ENCODE measurements around the gene PDZD8.

The PDZD8 gene, protein sequence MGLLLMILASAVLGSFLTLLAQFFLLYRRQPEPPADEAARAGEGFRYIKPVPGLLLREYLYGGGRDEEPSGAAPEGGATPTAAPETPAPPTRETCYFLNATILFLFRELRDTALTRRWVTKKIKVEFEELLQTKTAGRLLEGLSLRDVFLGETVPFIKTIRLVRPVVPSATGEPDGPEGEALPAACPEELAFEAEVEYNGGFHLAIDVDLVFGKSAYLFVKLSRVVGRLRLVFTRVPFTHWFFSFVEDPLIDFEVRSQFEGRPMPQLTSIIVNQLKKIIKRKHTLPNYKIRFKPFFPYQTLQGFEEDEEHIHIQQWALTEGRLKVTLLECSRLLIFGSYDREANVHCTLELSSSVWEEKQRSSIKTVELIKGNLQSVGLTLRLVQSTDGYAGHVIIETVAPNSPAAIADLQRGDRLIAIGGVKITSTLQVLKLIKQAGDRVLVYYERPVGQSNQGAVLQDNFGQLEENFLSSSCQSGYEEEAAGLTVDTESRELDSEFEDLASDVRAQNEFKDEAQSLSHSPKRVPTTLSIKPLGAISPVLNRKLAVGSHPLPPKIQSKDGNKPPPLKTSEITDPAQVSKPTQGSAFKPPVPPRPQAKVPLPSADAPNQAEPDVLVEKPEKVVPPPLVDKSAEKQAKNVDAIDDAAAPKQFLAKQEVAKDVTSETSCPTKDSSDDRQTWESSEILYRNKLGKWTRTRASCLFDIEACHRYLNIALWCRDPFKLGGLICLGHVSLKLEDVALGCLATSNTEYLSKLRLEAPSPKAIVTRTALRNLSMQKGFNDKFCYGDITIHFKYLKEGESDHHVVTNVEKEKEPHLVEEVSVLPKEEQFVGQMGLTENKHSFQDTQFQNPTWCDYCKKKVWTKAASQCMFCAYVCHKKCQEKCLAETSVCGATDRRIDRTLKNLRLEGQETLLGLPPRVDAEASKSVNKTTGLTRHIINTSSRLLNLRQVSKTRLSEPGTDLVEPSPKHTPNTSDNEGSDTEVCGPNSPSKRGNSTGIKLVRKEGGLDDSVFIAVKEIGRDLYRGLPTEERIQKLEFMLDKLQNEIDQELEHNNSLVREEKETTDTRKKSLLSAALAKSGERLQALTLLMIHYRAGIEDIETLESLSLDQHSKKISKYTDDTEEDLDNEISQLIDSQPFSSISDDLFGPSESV

DNA sequence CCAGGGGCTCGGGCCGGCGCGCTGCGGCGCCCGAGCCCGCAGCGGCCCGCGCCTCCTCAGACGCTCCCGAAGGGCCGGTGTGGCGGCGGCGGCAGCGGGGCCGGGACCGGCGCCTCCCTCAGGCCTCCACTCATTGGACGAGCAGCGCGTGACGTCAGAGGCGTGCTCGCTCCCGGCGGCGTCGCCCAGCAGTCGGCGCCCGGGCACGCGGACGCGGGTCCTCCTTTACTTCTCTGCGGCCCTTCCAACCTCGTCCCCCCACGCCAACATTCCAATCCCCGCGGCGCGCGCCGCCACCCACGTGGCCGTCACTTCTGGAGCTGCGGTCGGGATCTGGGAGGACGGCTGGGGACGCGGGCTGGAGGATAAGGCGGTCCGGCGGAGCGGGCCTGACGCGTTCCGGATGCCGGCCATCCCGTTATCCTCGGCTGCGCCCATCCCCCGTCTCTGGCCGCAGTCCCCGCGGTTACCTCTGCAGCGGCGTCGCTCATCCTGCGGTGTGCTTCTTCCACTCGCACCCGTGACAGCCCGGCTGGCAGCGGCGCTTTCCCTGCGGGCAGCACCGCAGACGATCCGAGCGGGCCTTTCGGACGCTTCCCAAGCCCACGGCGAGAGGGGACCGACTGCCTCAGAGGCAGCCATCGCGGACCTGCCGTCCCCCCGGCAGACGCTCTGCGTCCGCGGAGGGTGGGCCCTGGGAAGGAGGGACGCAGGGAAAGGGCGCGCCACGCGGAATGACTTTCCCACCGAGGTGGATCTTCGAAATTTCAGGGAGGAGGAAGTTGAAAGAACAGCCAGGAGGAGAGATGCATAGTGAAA is at the start of gene PDZD8:
Gene PDZD8, minus strand, starts transcription at position 81 of the 819 bp plus-strand sequence. CDS start 213 bp downstream, outside the sequence.
- FAIRE-seq = no peak

DNA sequence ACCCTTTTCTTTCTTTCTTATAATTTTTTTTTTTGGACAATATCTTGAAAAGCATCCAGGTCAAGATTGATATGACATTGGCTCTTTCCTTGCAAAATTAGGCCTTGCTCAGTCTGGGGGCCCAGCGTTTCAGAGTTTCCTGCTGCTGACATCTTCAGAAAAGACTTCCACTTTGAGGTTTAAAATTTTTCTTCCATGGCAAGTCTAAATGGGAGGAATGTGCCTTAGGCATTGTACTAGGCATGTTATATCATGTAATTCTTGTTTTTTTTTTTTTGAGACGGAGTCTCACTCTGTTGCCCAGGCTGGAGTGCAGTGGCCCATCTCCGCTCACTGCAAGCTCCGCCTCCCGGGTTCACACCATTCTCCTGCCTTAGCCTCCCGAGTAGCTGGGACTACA is 48.9 kb upstream of the PDZD8 start:
- no peak for FAIRE-seq

DNA sequence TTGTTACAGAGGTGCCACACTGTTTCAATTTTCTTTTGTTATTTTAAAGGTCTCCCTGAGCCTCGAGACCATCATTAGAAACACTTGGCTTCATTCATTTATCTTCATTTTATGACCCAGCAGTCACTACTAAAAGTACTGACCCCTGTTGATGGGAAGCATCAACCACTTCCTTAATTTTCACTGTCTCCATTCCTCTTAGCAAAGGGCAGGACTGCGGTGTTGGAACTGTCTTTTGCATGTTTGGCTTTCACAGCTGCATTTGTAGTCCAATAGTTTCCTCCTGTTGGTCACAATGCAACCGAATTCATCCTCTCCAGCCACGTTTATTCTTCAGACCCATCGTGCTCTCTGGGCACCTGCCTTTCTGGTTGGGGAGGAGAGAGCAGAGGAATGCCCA is 46.7 kb upstream of the PDZD8 start:
- FAIRE-seq = no peak

DNA sequence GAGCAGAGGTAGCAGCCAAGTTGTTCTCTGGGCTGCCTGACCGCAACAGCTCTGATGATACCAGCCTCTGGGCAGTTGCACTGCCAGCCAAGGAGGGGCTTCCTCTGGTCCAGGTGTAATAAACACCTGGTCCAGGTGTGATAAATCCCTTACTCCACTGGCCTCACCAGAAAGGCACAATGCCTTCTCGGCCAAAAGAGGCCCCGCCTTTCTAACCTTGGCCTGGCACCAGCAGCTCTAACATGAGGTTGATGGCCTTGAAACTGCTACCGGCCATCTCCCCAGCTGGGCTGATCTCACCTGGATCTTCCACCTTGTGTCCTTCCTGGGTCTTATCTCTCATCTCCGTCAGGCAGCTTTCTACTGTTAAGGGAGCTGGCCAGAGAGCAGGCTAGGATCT is 45.5 kb upstream of the PDZD8 start:
- no peak for FAIRE-seq

DNA sequence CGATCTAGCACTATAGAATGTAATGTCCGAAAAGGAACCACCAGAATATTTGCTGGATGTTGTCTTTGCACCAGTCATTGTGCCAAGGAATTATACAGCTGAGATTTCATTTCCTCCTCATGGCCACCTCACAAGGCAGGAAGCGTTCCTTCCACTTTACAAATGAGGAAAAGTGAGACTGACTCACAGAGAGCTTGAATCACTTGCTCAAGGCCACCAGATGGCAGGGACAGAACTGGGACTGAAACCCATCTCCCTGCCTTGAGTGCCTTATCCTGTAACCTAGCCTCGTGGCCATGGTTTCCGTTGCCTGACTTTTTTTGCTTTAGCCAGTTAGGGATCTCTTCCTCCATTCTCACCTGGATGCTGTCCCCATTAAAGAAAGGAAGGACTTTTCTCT is 44.7 kb upstream of the PDZD8 start:
- FAIRE-seq = no peak

DNA sequence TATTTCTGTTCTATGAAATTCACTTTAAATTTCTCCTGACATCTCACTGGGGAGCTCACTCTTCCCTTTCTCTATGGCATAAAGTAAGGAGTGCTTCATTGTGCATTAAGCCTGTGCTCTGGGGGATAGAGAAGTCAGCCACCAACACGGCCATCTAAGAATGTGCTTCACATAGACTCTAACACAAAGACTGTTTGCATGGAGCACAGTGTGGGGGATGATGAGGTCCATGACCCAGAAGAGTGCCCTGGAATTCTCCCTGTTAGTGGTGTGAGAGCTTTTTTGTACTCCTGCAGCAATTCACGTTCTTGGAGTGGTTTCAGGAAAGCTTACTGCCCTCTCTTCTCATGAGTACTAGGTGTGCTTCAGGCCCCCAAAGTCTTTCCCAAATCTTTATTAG is 43.9 kb upstream of the PDZD8 start:
- no peak for FAIRE-seq

DNA sequence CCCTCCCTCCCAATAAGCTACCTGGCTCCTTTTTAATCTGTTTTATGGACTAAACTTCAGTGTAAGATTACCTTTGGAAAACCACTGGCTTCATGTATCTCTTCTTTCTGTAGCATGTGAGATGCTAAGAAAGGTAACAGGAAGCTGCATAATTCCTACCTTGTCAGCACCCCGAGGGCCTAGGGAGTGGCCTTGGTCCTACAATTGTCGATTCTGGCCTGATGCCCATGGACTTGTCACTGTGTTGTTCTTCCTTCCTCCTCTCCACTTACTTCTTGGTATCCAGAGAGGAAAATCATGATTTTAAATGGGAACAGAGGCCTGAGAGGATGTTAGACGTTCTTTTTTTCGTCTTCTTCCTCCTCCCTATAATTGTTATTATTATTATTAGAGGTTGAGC is 42.9 kb upstream of the PDZD8 start:
- FAIRE-seq = no peak

DNA sequence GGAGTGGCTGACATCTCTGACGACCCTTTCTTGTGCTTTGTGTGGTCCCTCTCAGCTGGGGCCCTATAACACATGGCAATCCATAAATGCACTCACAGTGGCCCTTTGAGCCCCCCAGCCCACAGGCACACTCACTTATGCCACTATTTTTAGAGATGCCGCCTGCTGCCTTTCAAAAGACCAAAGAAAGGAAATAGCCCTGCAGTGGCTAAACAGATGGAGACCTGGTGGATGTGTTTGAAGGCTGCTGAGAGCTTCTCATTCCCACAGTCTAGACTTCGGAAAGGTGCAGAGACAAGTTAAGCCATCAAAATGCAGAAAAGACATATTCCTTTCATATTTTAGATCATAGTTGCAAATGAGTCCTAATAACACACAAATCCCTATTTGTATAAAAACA is 42.0 kb upstream of the PDZD8 start:
- FAIRE-seq = no peak

DNA sequence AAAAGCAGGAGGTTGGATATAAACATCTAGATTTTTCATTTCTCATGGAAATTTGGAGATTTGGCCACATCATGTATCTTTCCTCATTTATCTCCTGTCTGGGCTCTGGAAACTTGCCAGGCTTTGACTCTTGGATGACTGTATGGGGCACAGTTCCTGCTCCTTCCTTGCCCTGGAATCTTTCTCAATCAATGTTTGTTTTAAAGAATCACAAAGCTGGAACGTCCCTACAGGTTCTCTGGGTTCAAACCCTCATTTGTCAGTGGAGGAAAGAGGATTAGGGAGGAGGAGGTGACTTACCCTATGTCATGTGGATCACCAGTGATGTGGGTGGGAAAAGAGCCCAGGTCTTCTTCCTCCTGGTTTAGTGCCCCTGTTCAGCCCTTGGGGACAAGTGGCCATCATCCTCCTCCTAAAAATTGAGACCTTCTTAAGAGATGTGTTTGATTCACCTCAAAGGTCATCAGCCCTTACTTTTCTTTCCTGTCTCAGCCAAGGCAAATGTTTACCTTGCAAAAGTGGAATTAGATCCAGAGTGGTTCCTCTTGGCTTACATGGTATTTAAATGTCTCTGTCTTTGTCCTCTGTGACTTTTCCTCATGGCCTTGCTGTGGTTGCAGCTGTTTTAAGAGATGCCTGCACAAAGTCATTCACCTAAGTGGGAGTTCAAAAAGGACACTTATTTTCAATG is 38.8 kb upstream of the PDZD8 start:
- FAIRE-seq = no peak

DNA sequence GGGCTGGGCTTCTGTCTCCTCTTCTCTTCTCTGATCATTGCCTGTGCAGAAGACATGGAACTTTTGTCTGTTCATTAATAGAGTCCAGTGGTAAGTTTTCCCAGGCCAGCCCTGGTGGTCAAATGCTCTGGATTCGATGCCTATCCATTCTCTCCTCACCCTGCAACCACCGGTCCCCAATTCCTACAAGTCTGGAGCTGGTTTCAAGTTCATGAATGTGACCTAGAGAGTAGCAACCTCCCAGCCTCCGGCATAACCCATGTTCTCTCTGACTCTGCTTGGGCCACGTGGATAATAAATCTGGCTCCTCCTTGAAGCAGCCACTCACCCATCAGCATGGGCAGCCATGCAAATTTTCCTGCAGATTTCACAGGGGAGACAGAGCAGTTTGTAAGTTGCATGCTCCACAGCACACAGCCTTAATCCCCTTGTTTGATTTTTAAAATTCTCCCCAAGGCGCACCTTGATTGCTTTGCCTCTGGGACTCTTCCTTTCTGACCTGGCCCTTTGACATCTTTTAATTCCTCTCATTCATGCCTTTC is 37.3 kb upstream of the PDZD8 start:
- FAIRE-seq = no peak

DNA sequence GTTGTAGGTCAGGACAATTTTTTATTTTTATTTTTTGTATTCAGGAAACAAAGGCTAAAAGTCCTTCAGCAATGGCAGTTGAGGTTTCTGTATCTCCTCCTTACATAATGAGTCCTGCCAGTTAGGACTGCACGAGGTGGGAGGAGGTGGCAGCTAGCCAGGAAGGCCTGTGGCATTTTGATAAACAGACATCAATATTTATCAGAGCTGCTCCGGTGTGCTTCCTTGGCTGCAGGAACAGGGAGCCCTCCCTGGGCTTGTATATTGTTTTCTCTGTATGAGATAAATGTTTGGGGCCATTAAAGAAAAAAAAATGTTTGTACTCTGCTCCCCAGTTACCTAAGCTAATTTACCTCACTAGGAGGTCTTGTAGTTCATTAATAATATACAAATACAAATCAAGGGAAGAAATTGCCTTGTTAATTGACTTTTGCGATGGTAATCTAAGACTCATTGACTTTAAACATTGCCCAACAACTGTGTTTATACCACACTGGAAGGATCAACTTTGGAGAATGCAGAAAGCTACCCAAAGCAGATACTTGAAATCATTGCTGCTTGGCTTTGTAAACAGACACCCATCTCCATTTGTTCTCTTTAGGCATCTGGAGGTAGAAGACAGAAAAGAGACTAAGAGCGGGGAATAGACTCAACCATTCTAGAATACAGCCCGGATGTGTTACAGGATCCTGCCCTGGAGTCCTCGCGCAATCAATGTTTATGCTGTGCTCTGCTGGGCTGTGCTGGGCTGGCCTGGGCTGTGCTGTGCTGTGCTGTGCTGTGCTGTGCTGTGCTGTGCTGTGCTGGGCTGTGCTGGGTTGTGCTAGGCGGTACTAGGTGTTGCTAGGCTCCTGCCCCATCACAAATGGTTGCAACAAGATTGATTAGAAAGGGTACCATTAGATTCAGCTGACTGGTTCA is 36.5 kb upstream of the PDZD8 start:
- FAIRE-seq = no peak

DNA sequence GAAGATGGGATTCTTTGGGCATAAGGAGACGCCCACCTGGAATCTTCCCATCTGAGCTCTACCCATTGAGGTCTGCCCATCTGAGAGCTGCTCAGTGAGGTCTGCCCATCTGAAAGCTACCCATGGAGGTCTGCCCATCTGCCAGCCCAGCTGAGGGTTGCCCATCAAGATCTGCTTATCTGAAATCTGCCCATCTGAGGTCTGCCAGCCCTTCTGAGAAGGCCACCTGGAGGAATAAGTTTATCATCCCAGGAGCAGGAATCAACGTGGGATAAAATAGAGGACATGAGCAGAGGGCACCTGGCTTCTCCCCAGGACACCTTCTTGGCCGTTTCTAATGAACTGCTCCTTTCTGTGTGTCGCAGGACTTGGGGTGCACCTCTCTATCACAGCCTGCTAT is 35.3 kb upstream of the PDZD8 start:
- no peak for FAIRE-seq

DNA sequence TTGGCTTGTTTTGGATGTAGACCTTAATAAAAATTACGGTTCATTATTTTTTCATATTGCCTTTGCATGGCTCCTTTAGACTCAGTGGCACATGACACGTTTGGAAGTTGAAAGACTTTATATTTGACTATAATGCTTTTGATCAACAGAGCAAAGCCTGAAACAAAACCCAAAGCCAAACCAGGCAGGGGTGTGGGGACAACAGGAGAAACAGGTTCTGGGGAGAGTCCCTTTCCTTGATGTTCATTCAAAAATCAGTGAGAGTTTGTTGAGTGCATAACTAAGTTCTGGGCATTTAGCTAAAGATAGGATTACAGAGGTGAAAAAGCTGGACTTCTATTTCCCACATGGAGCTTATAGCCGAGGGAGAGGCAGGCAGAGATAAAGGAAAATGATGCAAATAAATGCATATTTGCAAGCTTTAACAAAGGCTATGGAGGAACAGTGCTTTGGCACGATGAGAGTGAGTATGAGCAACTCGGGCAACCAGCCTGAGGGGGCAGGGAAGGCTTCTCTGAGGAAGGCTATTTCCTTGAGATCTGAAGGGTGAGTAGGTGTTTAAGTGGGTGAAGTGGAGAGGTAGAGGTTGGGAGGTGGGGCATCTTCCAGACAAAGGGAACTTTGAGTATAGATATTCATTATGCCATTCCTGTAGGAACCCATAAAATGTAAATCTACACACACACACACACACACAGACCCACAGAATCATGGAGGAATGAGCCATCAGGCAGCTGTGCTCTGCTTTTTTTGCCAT is 34.5 kb upstream of the PDZD8 start:
- FAIRE-seq = no peak

DNA sequence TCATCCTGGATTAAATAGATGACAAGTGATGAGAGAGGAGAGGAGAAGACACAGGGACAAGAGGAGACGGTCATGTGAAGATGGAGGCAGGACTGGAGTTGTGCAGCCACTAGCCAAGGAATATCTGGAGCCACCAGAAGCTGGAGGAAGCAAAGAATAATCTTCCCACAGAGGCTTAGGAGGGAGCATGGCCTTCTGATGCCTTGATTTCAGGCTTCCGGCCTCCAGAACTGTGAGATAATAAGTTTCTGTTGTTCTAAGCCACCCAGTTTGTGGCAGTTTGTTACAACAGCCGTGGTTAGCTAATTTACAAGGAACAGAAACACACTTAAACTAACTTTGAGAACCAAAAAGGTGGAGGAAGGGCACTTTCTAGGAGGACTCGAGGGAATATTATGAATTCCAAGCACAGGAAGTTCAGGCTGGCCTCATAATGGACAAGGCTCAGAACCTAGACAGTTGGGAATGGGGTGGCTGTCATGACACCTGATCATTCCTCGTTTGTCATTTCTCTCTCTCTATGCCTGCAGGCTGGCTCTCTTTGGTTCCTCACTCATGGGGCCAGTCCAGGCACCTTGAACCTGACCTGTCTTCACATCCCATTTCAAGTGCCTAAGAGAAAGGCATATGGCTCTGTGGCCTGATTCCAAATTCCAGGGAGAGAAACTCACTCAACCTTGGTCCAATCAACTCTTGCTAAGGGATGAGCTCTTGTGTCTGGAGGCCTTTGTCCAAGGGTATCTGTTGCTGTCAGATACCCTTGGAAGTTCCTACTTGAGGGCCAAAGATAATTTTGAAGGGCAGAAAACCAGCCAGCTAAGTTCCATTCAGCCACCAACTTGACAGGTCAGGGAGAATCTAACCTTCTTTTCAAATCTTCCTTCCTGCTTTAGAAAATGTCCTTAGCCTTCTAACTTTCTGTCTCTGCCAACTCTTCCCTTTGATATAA is 33.5 kb upstream of the PDZD8 start:
- no peak for FAIRE-seq

DNA sequence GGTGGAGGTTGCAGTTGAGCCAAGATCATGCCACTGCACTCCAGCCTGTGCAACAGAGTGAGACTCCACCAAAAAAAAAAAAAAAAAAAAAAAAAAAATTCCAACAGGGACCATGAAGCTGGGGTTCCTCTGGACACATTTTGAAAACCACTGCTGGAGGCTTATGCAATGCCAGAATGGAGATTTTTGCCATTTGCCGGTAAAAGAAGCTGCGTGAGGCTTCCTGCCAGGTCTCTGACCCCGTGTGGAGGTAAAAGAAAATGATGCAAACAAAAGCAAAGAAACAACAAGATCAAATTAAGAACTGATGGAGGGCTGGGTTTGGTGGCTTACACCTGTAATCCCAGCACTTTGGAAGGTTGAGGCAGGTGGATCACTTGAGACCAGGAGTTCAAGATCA is 30.5 kb upstream of the PDZD8 start:
- no peak for FAIRE-seq

DNA sequence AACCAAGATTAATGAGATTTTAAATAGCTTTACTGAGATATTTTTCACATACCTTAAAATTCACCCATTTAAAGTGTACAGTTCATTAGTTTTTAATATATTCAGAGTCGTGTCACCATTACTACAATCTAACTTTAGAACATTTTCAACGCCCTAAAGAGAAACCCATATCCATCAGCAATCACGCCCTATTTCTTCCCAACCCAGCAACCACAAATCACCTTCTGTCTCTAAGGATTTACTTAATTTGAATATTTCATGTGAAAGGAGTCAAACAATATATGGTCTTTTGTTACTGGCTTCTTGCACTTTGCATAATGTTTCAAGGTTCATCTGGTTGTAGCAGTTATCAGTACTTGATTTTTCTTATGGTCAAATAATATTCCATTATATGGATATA is 25.1 kb upstream of the PDZD8 start:
- FAIRE-seq = no peak

DNA sequence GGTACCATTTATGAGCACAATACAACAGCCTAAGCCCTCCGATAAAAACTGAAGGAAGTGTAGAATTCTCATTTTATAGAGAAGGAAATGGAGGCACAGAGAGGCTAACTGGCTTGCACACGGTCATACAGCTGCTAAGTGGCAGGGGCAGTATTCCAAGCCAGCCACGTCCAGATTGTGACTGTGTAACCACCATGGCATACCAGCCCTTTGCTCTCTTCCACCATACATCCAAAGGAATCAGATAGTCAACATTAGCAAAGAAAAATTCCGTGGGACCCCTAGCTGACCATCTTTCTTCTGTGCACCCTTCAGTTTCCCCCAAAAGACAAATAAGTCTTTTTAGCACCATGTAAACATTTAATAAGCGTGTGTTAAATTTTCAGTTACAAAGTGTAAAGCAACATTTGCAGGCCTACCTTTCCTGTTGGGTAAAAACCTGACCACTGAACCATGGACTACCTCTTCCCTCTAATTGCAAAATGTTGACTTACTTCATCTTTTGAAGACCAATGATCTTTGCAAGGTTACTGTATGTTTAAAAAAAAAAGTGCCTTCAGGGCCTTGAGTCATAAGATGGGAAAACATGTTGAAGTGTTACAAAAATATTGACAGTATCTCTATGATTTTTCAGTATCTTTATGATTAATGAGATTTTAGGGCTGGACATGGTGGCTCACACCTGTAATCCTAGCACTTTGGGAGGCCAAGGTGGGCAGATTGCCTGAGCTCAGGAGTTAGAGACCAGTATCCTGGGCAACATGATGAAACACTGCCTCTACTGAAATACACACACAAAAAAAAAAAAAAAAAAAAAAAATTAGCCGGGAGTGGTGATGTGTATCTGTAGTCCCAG is 24.3 kb upstream of the PDZD8 start:
- FAIRE-seq = no peak

DNA sequence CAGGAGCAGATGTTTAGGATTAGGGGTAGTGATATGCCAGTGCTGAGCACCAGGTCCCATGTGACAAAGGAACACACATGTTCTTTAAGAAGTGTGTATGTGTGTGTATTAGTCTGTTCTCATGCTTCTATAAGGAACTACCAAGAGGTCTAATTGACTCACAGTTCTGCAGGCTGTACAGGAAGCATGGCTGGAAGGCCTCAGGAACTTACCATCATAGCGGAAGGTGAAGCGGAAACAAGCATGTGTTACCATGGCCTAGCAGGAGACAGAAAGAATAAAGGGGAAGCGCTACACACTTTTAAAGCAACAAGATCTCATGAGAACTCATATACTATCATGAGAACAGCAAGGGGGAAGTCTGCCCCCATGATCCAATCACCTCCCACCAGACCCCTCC is 22.8 kb upstream of the PDZD8 start:
- FAIRE-seq = no peak
